IMR-90 (cell line): Measurements from ENCODE around the gene AHNAK. TPM values are rescaled to one million over a fixed set of nuclear protein-coding genes. Genes with fewer than 3 reads are reported as not detected.

ENCODE experiments used
- ATAC-seq: fragments of 200-7000 bp; cut with Tn5 transposase; 2 replicates; pipeline ENCODE4 v1.9.1; 2020; ENCODE audit warnings: low read depth, mild to moderate bottlenecking, moderate library complexity
- BruUV-seq: library from RNA; stranded (reverse); fragments of 400-500 nt; replicated peaks from 2 replicates; lab custom pipeline; 2021; lab: Mats Ljungman, UMichigan
- CTCF ChIA-PET: fragments of 300-600 bp; formaldehyde crosslinking; extraction: SDS; loops from one replicate; lab custom pipeline; 2021; ENCODE audit warnings: antibody characterized with exemption; lab: Yijun Ruan, JAX
- POLR2A ChIA-PET: fragments of 300-600 bp; sonication (Branson Sonifier 250); formaldehyde crosslinking; loops from one replicate; lab custom pipeline; 2022; ENCODE audit warnings: antibody characterized with exemption; ENCODE audit not compliant: unreplicated experiment; lab: Charles Lee
- DNase-seq: peaks from one replicate; pipeline ENCODE4 v3.0.0; 2013
- H2AFZ ChIP-seq: replicated peaks from 2 replicates; pipeline ENCODE3; 2013; ENCODE audit warnings: low read length, mild to moderate bottlenecking; ENCODE audit not compliant: poor library complexity
- H2AK5ac ChIP-seq: 2 replicates; pipeline ENCODE4 v1.6.1; 2013; ENCODE audit warnings: low read depth, low read length, inconsistent platforms
- H2AK9ac ChIP-seq: replicated peaks from 2 replicates; pipeline ENCODE3; 2013; ENCODE audit warnings: mild to moderate bottlenecking, low read depth, low read length, moderate library complexity; ENCODE audit not compliant: poor library complexity
- H2BK120ac ChIP-seq: 2 replicates; pipeline ENCODE4 v1.6.1; 2013; ENCODE audit warnings: low read depth, low read length, inconsistent platforms
- H2BK15ac ChIP-seq: 3 replicates; pipeline ENCODE4 v1.6.1; 2013; ENCODE audit warnings: low read depth, low read length, inconsistent platforms
- H2BK20ac ChIP-seq: 2 replicates; pipeline ENCODE4 v1.6.1; 2013; ENCODE audit warnings: low read depth, mild to moderate bottlenecking, inconsistent platforms, low read length, moderate library complexity
- H2BK5ac ChIP-seq: 2 replicates; pipeline ENCODE4 v1.6.1; 2013; ENCODE audit warnings: mild to moderate bottlenecking, low read depth, low read length, inconsistent platforms; ENCODE audit not compliant: poor library complexity, severe bottlenecking
- H3K14ac ChIP-seq: replicated peaks from 2 replicates; pipeline ENCODE4 v1.6.1; 2013; ENCODE audit warnings: low read depth, low read length, inconsistent platforms
- H3K18ac ChIP-seq: 2 replicates; pipeline ENCODE4 v1.6.1; 2013; ENCODE audit warnings: low read depth, low read length, control low read depth
- H3K23ac ChIP-seq: 2 replicates; pipeline ENCODE4 v1.6.1; 2013; ENCODE audit warnings: low read depth, low read length, inconsistent platforms
- H3K27ac ChIP-seq: 2 replicates; pipeline ENCODE4 v1.5.1; 2013; ENCODE audit warnings: mild to moderate bottlenecking, control low read depth, low read length; ENCODE audit not compliant: insufficient read depth
- H3K27me3 ChIP-seq: 2 replicates; pipeline ENCODE4 v1.6.1; 2013; ENCODE audit warnings: low read length; ENCODE audit not compliant: control insufficient read depth, insufficient read depth
- H3K36me3 ChIP-seq: 2 replicates; pipeline ENCODE4 v1.6.1; 2013; ENCODE audit warnings: low read length, mixed read lengths; ENCODE audit not compliant: control insufficient read depth, insufficient read depth
- H3K4ac ChIP-seq: 2 replicates; pipeline ENCODE4 v1.6.1; 2013; ENCODE audit warnings: low read depth, low read length, inconsistent platforms
- H3K4me1 ChIP-seq: 2 replicates; pipeline ENCODE4 v1.6.1; 2013; ENCODE audit warnings: low read length, mixed read lengths; ENCODE audit not compliant: control insufficient read depth, insufficient read depth
- H3K4me2 ChIP-seq: 2 replicates; pipeline ENCODE4 v1.6.1; 2013; ENCODE audit warnings: low read depth, mild to moderate bottlenecking, control low read depth, low read length, moderate library complexity
- H3K4me3 ChIP-seq: 2 replicates; pipeline ENCODE4 v1.5.1; 2013; ENCODE audit warnings: low read depth, mild to moderate bottlenecking, control low read depth, low read length, moderate library complexity; ENCODE audit not compliant: insufficient read depth
- H3K56ac ChIP-seq: 2 replicates; pipeline ENCODE4 v1.6.1; 2013; ENCODE audit warnings: low read length, inconsistent platforms; ENCODE audit not compliant: insufficient read depth; ENCODE audit errors: extremely low read depth
- H3K79me1 ChIP-seq, 2 experiments: 2 replicates each; pipeline ENCODE4 v1.6.1; 2013; ENCODE audit warnings: low read length in 2 of 2, inconsistent platforms in 1 of 2, low read depth in 1 of 2
- H3K9ac ChIP-seq: 2 replicates; pipeline ENCODE4 v1.6.1; 2013; ENCODE audit warnings: low read depth, low read length, control low read depth
- H3K9me1 ChIP-seq: 2 replicates; pipeline ENCODE4 v1.6.1; 2013; ENCODE audit warnings: low read length, inconsistent platforms; ENCODE audit not compliant: insufficient read depth
- H3K9me3 ChIP-seq: 2 replicates; pipeline ENCODE4 v1.6.1; 2013; ENCODE audit warnings: low read length; ENCODE audit not compliant: control insufficient read depth, insufficient read depth
- H4K20me1 ChIP-seq: 2 replicates; pipeline ENCODE4 v1.6.1; 2013; ENCODE audit warnings: low read length, inconsistent platforms; ENCODE audit not compliant: insufficient read depth
- H4K5ac ChIP-seq: 2 replicates; pipeline ENCODE4 v1.6.1; 2013; ENCODE audit warnings: mild to moderate bottlenecking, low read depth, low read length, control low read depth
- H4K8ac ChIP-seq, 2 experiments: 2 replicates each; pipeline ENCODE4 v1.6.1; 2013; ENCODE audit warnings: low read depth in 2 of 2, low read length in 2 of 2, control low read depth in 1 of 2, inconsistent platforms in 1 of 2
- H4K91ac ChIP-seq: 2 replicates; pipeline ENCODE4 v1.6.1; 2013; ENCODE audit warnings: low read depth, low read length, inconsistent platforms; ENCODE audit not compliant: insufficient read depth
- BHLHE40 ChIP-seq: fragments of 150-350 bp; IDR thresholded peaks from 2 replicates; pipeline ENCODE4 v1.6.1; 2016; ENCODE audit warnings: mild to moderate bottlenecking, low read depth, low read length
- CEBPB ChIP-seq: IDR thresholded peaks from 2 replicates; pipeline ENCODE4 v1.6.1; 2012; ENCODE audit warnings: low read depth, low read length, improper control_type of control experiment
- FOS ChIP-seq: fragments of 150-350 bp; IDR thresholded peaks from 2 replicates; pipeline ENCODE4 v1.6.1; 2016; ENCODE audit warnings: low read depth, low read length
- MAFK ChIP-seq: IDR thresholded peaks from 2 replicates; pipeline ENCODE4 v1.6.1; 2012; ENCODE audit warnings: low read depth, low read length, improper control_type of control experiment
- MAZ ChIP-seq: IDR thresholded peaks from 2 replicates; pipeline ENCODE4 v1.6.1; 2012; ENCODE audit warnings: low read depth, mild to moderate bottlenecking, low read length, improper control_type of control experiment, moderate library complexity, borderline replicate concordance
- MXI1 ChIP-seq: IDR thresholded peaks from 2 replicates; pipeline ENCODE4 v1.6.1; 2012; ENCODE audit warnings: low read depth, mild to moderate bottlenecking, low read length, moderate library complexity, borderline replicate concordance
- RAD21 ChIP-seq: IDR thresholded peaks from 2 replicates; pipeline ENCODE4 v1.6.1; 2012; ENCODE audit warnings: low read length, improper control_type of control experiment
- RCOR1 ChIP-seq: IDR thresholded peaks from 2 replicates; pipeline ENCODE4 v1.6.1; 2012; ENCODE audit warnings: mild to moderate bottlenecking, low read length, improper control_type of control experiment; ENCODE audit not compliant: insufficient replicate concordance
- RFX5 ChIP-seq: IDR thresholded peaks from 2 replicates; pipeline ENCODE4 v1.8.0; 2012; ENCODE audit warnings: low read depth, mild to moderate bottlenecking, low read length, moderate library complexity
- USF2 ChIP-seq: fragments of 150-350 bp; IDR thresholded peaks from 2 replicates; pipeline ENCODE4 v1.6.1; 2017; ENCODE audit warnings: mild to moderate bottlenecking, antibody characterized with exemption, low read length, low read depth
- WGBS, 2 experiments: methylation state at CpG; one replicate each; pipeline versions ENCODE4 v1.1.5 to v1.1.7; 2013; ENCODE audit warnings: missing lambda C conversion rate in 2 of 2; ENCODE audit not compliant: insufficient read length in 1 of 2; ENCODE audit errors: extremely low coverage in 2 of 2; 5-methylcytosine and 5-hydroxymethylcytosine counted together
- dilution Hi-C: fragments of 300-500 bp; cut with HindIII; formaldehyde crosslinking; loops from one replicate; pipeline ENCODE4 v1.14.3; 2018; ENCODE audit warnings: low sequenced_read_pairs; ENCODE audit not compliant: unreplicated experiment
- in situ Hi-C: fragments of 300-500 bp; cut with MboI; formaldehyde crosslinking; loops from 3 replicates; pipeline ENCODE4 v1.14.3; 2019; ENCODE audit warnings: low sequenced_read_pairs, inconsistent platforms, mixed read lengths
- intact Hi-C: fragments of 100-400 bp; cut with micrococcal nuclease; formaldehyde crosslinking; loops from 2 replicates; pipeline ENCODE4 v1.10.0; 2022
- polyA plus RNA-seq, 3 experiments: library from polyadenylated mRNA; depleted of rRNA; stranded (reverse); fragments of >200 nt; gene quantifications; 2 replicates each; pipeline ENCODE4 v1.2.3, GENCODE V29; 2012; ENCODE audit warnings: low replicate concordance in 1 of 3
- total RNA-seq: library from RNA; depleted of rRNA; stranded (reverse); fragments of >200 nt; gene quantifications from 2 replicates; pipeline ENCODE4 v1.2.3, GENCODE V29; 2012

The AHNAK gene
- total and polyA plus RNA-seq, 2 of the 4 experiments (the other 2 are of a cell fraction) = 95.1 to 695 TPM

GRCh38 chr11:62489204-62489603 is 57.4 kb downstream of the AHNAK start:
- H3K56ac ChIP-seq = no peak overlapping the region
- H3K9me1 ChIP-seq = peaks cover 3% of the 10 kb centered on the region; the same call in 1 of the 2 replicates
- no TSS peak for BruUV-seq
- H3K27me3 ChIP-seq = no peaks in the 10 kb centered on the region
- no peak overlapping the region for H2BK120ac ChIP-seq
- no peak overlapping the region for H2AK9ac ChIP-seq
- no peak overlapping the region for H2AFZ ChIP-seq
- H2BK20ac ChIP-seq = no peak overlapping the region
- H4K8ac ChIP-seq = no peak overlapping the region
- in situ Hi-C loops = no loop called here
- TF ChIP-seq RFX5 = no peak
- no peak for TF ChIP-seq MXI1
- no peak for TF ChIP-seq USF2
- TF ChIP-seq FOS = no peak
- TF ChIP-seq BHLHE40 = no peak
- TF ChIP-seq CEBPB = no peak
- no peak for TF ChIP-seq RAD21
- no peak for TF ChIP-seq RCOR1
- no peak for TF ChIP-seq MAFK
- no peak for TF ChIP-seq MAZ
- intact Hi-C loops = no loop called here
- H2AK5ac ChIP-seq = no peak overlapping the region
- H3K4me3 ChIP-seq = no peak overlapping the region
- no peaks in the 10 kb centered on the region for H3K79me1 ChIP-seq
- H3K27ac ChIP-seq = no peak overlapping the region
- no peak overlapping the region for H3K14ac ChIP-seq
- WGBS, 2 experiments = no CpG with 5 or more reads among the region's 4 CpGs
- dilution Hi-C loops = no loop called here
- POLR2A ChIA-PET = no interaction called here
- H3K4me2 ChIP-seq = no peak overlapping the region
- H3K36me3 ChIP-seq = no peaks in the 10 kb centered on the region
- no peak overlapping the region for H4K5ac ChIP-seq
- ATAC-seq = peak; percentile 78
- no peak overlapping the region for H3K18ac ChIP-seq
- CTCF ChIA-PET = no interaction called here
- H4K91ac ChIP-seq = no peak overlapping the region
- DNase-seq = peak; percentile 52
- H3K9me3 ChIP-seq = no peaks in the 10 kb centered on the region
- no peak overlapping the region for H2BK5ac ChIP-seq
- no peak overlapping the region for H2BK15ac ChIP-seq
- peaks cover 6% of the 10 kb centered on the region for H3K4me1 ChIP-seq
- no peak overlapping the region for H3K23ac ChIP-seq
- H3K9ac ChIP-seq = no peak overlapping the region
- H4K20me1 ChIP-seq = no peaks in the 10 kb centered on the region
- H3K4ac ChIP-seq = no peak overlapping the region
